ENCODE measurements around the gene OLA1.

OLA1 gene

GRCh38 chr2:174033163-174033550, 215.2 kb downstream of the OLA1 start:
- Histone ChIP-seq H3K4me2 (ENCODE audit: low read depth, low read length) (no peak overlapping the region), H4K20me1 (ENCODE audit: insufficient read depth, low read length) (no peaks in the 10 kb centered on the region), H3K79me2 (ENCODE audit: low read length) (no peaks in the 10 kb centered on the region), H3K36me3 (replicated peaks; ENCODE audit: insufficient read depth, low read length) (no peaks in the 10 kb centered on the region), H3F3A (ENCODE audit: insufficient read depth, low read length) (peaks cover 23% of the 10 kb centered on the region), H3K9ac (ENCODE audit: low read length) (no peak overlapping the region), H3K4me3 (ENCODE audit: low read length) (no peak overlapping the region), H3K9me2 (replicated peaks; ENCODE audit: insufficient read depth, low read length) (no peaks in the 10 kb centered on the region), H3K27ac (ENCODE audit: low read length) (no peak overlapping the region), H2AFZ (ENCODE audit: low read length) (no peak overlapping the region), H3K9me3 (replicated peaks; ENCODE audit: insufficient read depth, low read length) (no peaks in the 10 kb centered on the region), H3K27me3 (replicated peaks; ENCODE audit: insufficient read depth, low read length) (no peaks in the 10 kb centered on the region), H3K4me1 (ENCODE audit: low read length) (peaks cover 34% of the 10 kb centered on the region)
- no peak for TF ChIP-seq CTCF (IDR thresholded peaks at IDR 0.05; ENCODE audit: low read length)
- no peak for TF ChIP-seq EZH2 (optimal IDR thresholded peaks at IDR 0.05; ENCODE audit: low read depth, low read length)
- TF ChIP-seq EZH2phosphoT487 (IDR thresholded peaks at IDR 0.05; ENCODE audit: low read length), result no peak
- no peak for DNase-seq

GRCh38 chr2:174031226-174031625, 217.1 kb downstream of the OLA1 start:
- Histone ChIP-seq H3K36me3 (replicated peaks; ENCODE audit: insufficient read depth, low read length) (no peaks in the 10 kb centered on the region), H3K4me1 (ENCODE audit: low read length) (peaks cover 15% of the 10 kb centered on the region), H2AFZ (ENCODE audit: low read length) (no peak overlapping the region), H3K9me3 (replicated peaks; ENCODE audit: insufficient read depth, low read length) (no peaks in the 10 kb centered on the region), H4K20me1 (ENCODE audit: insufficient read depth, low read length) (no peaks in the 10 kb centered on the region), H3K79me2 (ENCODE audit: low read length) (no peaks in the 10 kb centered on the region), H3K27ac (ENCODE audit: low read length) (peak overlapping the region; percentile 58; the same call in 1 of the 2 replicates), H3K4me2 (ENCODE audit: low read depth, low read length) (peak overlapping the region; percentile 36; the same call in 1 of the 2 replicates), H3F3A (ENCODE audit: insufficient read depth, low read length) (peaks cover 4% of the 10 kb centered on the region), H3K4me3 (ENCODE audit: low read length) (no peak overlapping the region), H3K9ac (ENCODE audit: low read length) (no peak overlapping the region), H3K9me2 (replicated peaks; ENCODE audit: insufficient read depth, low read length) (no peaks in the 10 kb centered on the region), H3K27me3 (replicated peaks; ENCODE audit: insufficient read depth, low read length) (no peaks in the 10 kb centered on the region)
- TF ChIP-seq CTCF (IDR thresholded peaks at IDR 0.05; ENCODE audit: low read length), result no peak
- TF ChIP-seq EZH2 (optimal IDR thresholded peaks at IDR 0.05; ENCODE audit: low read depth, low read length), result no peak
- no peak for TF ChIP-seq EZH2phosphoT487 (IDR thresholded peaks at IDR 0.05; ENCODE audit: low read length)
- no peak for DNase-seq

- Histone ChIP-seq H3K4me2 (ENCODE audit: low read depth, low read length) (no peak overlapping the region), H3K79me2 (ENCODE audit: low read length) (no peaks in the 10 kb centered on the region), H3K36me3 (replicated peaks; ENCODE audit: insufficient read depth, low read length) (no peaks in the 10 kb centered on the region), H3K9me3 (replicated peaks; ENCODE audit: insufficient read depth, low read length) (no peaks in the 10 kb centered on the region), H4K20me1 (ENCODE audit: insufficient read depth, low read length) (no peaks in the 10 kb centered on the region), H2AFZ (ENCODE audit: low read length) (no peak overlapping the region), H3K9ac (ENCODE audit: low read length) (no peak overlapping the region), H3K4me1 (ENCODE audit: low read length) (peaks cover 11% of the 10 kb centered on the region), H3F3A (ENCODE audit: insufficient read depth, low read length) (no peaks in the 10 kb centered on the region), H3K27me3 (replicated peaks; ENCODE audit: insufficient read depth, low read length) (no peaks in the 10 kb centered on the region), H3K9me2 (replicated peaks; ENCODE audit: insufficient read depth, low read length) (no peaks in the 10 kb centered on the region), H3K4me3 (ENCODE audit: low read length) (no peak overlapping the region), H3K27ac (ENCODE audit: low read length) (no peak overlapping the region)
- no peak for TF ChIP-seq EZH2phosphoT487 (IDR thresholded peaks at IDR 0.05; ENCODE audit: low read length)
- no peak for DNase-seq
These were observed 219.4 kb downstream of the OLA1 start for GRCh38 chr2:174028935-174029334.

GRCh38 chr2:174027956-174028355, 220.4 kb downstream of the OLA1 start:
- H3K27me3 ChIP-seq (replicated peaks; ENCODE audit: insufficient read depth, low read length), result no peaks in the 10 kb centered on the region
- H3K9ac ChIP-seq (ENCODE audit: low read length), result no peak overlapping the region
- TF ChIP-seq CTCF (IDR thresholded peaks at IDR 0.05; ENCODE audit: low read length) (no peak), EZH2phosphoT487 (IDR thresholded peaks at IDR 0.05; ENCODE audit: low read length) (no peak), EZH2 (optimal IDR thresholded peaks at IDR 0.05; ENCODE audit: low read depth, low read length) (no peak)
- no peak overlapping the region for H3K27ac ChIP-seq (ENCODE audit: low read length)
- H3K4me2 ChIP-seq (ENCODE audit: low read depth, low read length), result no peak overlapping the region
- peaks cover 9% of the 10 kb centered on the region for H3K4me1 ChIP-seq (ENCODE audit: low read length)
- no peak for DNase-seq
- H3K4me3 ChIP-seq (ENCODE audit: low read length), result no peak overlapping the region
- no peaks in the 10 kb centered on the region for H3F3A ChIP-seq (ENCODE audit: insufficient read depth, low read length)
- H2AFZ ChIP-seq (ENCODE audit: low read length), result no peak overlapping the region
- H3K9me2 ChIP-seq (replicated peaks; ENCODE audit: insufficient read depth, low read length), result no peaks in the 10 kb centered on the region
- no peaks in the 10 kb centered on the region for H4K20me1 ChIP-seq (ENCODE audit: insufficient read depth, low read length)
- H3K9me3 ChIP-seq (replicated peaks; ENCODE audit: insufficient read depth, low read length), result no peaks in the 10 kb centered on the region
- no peaks in the 10 kb centered on the region for H3K79me2 ChIP-seq (ENCODE audit: low read length)
- H3K36me3 ChIP-seq (replicated peaks; ENCODE audit: insufficient read depth, low read length), result no peaks in the 10 kb centered on the region
